HG03045 (cell line): Measurements from ENCODE around the gene ARPC2.
A peak's percentile ranks its signal among the peaks of the same experiment; 100 is the strongest.
"Not testable (repeated sequence)": the region's sequence is repeated elsewhere in the genome, so short reads cannot be mapped to it uniquely, and the experiment has no call there.

Source experiments
- ATAC-seq: cut with Tn5 transposase; IDR thresholded peaks from one replicate; pipeline ENCODE4 v1.9.1; 2021; ENCODE audit warnings: mild to moderate bottlenecking, moderate library complexity; ENCODE audit not compliant: unreplicated experiment

Gene ARPC2

DNA sequence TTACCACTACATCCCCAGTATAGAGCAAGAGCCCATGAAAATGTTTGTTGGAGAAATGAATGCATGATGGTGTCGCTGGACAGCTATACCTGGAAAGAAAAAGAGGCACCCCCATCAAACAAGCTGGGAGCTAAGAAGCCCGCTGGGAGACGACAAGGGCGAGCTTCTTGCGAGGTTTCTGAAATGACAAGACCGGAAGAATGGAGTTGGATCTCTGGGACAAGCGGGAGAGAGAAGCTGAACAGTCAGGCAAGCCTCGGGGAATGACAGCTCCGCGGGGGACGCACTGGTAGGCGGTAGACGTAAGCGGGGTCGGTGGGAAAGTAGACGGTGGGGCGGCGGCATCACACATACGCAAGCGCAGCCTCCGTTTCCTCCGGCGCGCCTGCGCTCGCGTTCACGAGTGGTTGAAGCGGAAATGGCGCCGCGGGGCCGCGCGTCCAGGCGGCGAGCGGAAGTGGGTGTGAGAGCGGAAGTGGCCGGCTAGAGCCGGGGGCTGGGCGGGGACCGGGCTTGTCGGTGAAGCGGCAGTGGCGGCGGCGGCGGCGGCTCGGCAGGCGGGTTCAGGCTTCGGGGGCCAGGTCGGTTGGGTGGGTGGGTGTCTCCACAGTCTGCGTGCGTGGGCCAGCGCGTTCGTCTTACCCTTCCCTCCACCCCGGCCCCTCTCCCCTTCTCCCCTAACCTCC is at the start of gene ARPC2:
Gene ARPC2, plus strand, starts transcription at position 516 of the 686 bp plus-strand sequence. CDS start 282 bp downstream, outside the sequence.
- peak; percentile 67 for ATAC-seq

DNA sequence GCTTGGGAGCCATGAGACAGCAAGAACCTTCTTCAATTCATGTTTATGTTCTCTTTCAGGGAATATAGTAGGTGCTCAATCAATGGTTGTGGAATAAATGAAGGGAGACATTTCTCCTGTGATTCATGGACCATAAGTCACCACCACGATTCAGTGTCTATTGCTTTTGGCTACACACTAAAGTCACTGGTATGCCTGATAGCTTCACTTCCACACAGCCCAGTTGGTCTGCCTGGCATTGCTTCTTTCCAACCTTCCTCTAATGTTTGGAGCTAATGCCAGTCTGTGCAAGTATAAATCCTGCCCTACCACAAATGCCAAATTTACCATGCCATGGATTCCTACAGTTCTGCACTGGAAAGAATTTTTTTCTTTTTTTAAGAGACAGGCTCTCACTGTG is 49.0 kb upstream of the ARPC2 start:
- no peak for ATAC-seq

DNA sequence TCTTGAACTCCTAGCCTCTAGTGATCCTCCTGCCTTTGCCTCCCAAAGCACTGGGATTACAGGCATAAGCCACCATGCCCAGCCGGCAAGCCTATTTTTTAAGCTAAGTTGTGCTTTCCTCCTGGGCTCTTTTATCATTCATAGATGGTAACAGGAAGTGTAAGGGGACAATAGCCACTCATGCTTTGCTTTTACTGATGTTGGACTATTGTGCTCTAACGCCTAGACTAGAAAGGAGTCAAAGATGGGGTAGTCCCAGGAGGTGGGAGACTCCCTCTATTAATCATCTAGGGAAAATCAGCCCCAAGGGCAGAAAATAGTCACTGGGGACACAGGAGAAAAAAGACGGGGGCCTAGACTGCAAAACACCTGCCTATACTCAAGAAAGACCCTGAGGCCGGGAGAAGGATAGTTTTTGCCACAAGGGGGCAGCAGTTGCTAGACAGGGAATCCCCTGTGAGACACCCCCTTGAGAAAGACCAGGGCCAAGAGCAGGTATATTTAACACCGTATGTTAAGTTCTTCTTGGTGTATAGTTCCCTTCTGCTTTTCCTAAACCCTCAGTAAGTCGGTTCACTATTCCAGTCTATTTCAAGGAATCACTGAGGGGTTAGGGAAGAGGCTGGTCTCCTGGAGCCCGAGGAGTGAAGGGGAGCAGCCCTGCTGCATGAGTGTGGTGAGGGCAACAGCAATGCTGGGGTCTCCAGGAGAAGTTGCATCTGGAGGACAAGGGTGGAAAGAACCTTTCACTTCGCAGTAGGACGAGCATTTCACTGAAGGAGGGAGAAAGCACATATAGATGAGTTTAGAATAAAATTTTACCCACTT is 48.1 kb upstream of the ARPC2 start:
- ATAC-seq, result no peak

DNA sequence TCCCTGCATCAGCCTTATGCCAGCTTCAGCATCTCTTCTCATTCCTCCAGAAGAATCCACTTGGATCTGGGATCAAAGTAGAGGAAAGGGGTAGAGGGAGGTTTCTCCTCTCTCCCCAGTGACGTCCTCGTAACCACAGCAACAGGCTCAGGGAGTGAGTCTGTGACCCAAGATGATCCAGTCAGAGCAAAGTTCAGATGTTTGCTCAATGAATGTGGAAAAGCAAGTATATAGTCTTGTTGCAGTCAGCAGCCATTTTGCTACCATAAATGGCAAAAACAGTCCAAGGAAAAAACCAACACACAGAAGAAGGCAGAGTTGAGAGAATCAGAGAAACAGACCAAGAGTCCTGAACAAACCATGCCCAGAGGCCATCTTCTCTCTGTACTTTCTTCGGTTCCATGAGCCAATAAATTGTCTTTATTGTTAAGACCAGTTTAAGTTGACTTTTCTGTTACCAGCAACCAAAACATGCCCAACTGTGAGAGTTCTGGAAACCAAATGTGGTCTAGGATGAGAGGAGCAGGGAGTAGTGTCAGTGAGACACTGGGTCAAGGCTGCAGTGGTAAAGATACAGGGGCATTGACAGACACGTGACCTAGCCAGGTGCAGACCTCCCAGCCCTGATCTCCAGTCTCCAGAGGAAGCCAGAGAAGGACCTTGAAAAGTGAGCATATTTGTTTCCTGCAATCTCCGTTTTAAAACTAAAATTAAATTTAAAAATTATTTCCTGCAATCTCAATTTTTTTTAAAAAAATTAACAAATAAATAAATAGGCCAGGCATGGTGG is 47.0 kb upstream of the ARPC2 start:
- ATAC-seq, result no peak

DNA sequence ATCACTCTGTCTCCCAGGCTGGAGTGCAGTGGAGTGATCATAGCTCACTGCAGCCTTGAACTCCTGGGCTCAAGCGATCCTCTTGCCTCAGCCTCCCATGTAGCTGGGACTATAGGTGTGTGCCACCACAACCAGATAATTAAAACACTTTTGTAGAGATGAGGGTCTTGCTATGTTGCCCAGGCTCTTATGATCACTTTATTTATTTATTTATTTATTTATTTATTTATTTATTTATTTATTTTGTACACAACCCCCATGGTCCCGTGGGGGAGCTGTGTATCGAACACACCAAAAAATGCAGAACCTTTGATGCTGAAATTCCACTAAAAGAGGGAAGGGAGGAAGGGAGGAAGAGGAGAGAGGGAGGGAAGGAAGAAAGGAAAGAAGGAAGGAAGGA is 45.2 kb upstream of the ARPC2 start:
- ATAC-seq, result not testable (repeated sequence)

DNA sequence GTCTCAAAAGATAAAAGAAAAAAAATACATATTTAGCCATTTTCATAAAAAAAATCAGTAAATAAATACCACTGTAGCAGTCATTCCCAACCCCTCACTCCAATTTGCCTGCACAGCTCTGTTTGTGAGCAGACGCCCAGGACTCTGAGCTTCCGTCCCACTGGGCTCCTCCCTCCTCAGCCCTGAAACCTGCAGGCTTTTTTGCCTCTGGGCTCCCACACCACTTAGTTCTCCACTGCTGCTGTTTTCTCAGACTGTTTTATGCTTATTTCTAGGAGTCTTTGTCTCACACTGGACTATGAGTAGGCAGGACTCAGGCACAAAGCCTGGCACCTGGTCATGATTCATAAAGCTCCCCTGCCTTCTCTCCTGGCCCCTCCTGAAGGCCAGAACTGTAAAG is 44.1 kb upstream of the ARPC2 start:
- ATAC-seq, result no peak

DNA sequence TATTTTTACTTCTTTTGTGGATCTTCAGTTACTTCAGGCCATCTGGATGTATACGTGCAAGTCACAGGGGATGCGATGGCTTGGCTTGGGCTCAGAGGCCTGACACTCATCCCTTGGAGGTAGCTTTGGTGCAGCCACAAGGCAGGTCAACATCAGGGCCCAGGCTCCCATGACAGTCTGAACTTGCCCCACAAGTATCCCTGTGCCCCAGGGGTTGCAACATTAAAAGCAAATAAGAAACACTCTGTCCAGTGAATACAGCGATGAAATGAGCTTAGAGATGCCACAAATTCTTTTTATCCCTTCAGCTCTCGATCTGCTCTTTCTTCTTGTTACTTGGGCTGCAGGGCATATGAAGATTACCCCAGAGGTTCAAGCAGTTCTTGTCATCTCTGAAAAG is 37.2 kb upstream of the ARPC2 start:
- no peak for ATAC-seq

DNA sequence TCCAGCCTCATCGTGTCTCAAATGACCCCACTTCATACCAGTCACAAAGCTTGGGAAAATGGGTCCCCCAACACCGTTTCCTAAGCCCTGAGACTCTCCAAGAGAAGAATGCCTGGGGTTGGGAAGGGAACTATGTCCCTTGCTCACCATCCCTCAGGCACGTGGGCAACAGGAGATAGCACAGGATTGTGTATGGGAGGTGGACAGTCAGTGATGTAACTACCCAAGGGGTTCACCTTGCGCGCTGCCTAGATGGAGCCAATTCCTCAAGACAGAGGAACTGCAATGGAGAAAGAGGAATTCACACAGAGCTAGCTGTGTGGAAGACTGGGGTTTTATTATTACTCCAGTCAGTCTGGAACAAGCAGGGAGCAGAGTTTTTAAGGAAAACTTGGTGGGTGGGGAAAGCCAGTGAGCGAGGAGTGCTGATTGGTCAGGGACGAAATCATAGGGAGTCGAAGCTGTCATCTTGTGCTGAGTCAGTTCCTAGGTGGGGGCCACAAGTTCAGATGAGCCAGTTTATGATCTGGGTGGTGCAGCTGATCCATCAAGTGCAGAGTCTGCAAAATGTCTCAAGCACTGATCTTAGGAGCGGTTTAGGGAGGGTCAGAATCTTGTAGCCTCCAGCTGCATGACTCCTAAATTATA is 36.4 kb upstream of the ARPC2 start:
- ATAC-seq, result no peak

DNA sequence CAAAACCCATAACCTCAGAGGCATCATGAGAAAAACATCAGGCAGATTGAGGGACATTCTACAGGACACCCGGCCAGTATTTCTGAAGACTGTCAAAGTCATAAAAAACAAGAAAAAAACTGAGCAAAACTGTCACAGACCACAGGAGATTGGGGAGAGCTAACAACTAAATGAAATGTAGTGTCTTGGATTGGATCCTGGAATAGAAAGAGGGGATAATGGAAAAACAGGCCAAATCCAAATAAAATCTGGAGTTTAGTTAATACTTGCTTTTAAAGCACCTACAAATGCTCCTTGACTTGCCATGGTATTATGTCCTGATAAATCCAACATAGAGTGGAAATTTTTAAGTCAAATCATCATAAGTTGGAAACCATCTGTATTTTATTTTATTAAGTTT is 32.7 kb upstream of the ARPC2 start:
- ATAC-seq, result no peak

DNA sequence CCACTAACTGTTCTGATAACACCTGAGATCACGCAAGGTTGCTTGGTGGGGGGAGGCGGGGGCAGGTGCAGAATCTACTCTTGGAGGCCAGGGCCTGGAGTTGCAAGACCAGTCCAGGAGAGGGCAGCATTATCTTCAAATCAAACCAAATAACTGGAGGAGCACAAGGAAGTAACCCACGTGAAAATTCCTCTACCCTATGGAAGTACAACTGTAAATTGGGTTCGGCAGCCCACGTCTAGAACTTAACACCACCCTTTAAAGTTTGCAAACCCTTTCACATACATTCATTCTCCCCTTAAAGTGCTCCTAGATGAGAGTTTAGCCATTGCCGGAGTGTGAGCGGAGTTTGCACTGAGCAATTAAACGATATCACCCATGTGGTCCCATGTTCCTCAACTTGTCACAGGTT is 30.6 kb upstream of the ARPC2 start:
- ATAC-seq, result no peak

DNA sequence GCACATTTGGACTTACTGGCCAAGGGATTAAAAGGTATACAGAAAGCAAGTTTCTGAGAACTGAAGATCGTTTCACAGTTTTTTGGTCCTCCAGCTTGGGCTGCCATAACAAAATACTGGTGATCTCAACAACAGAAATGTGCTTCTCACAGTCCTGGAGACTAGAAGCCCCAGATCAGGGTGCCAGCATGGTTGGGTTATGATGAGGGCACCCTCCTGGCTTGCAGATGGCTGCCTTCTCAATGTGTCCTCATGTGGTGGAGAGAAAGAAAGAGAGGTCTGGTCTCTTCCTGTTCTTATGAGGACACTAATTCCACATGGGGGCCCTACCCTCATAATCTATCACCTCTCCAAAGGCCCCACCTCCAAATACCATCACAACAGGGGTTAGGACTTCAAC is 30.1 kb upstream of the ARPC2 start:
- ATAC-seq, result no peak

DNA sequence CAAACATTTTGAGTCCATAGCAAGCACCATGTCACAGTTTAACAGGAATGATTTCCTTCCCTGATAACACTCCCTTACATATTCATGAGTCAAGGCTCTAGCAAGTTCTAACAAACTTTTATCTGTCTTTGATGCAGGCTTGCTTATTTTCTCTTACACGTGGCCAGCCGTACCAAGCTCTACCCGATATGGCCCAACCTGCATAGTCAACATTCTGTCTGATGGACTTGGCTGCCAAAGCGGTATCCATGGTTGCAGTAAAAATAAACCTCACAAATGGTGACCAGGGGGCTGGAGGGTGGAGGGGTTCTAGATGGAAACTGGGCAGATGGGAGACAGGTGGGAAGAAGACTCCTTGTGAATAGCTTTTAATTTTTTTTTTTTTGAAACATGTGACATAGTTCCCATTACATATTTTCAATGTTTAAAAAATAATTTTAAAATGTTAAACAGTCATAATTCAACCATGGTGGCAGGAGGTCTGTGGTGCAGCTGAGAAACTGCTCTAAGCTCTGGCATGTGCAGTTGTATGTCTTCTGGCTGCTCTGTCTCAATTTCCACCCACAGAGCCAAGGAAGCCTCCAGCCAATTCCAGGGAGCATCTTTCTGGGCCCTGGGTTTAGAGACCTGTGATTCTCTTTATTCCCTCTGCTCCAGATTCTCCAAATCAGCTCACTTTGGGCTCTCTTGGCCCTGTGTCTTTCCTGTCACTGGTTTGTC is 29.5 kb upstream of the ARPC2 start:
- ATAC-seq, result no peak

DNA sequence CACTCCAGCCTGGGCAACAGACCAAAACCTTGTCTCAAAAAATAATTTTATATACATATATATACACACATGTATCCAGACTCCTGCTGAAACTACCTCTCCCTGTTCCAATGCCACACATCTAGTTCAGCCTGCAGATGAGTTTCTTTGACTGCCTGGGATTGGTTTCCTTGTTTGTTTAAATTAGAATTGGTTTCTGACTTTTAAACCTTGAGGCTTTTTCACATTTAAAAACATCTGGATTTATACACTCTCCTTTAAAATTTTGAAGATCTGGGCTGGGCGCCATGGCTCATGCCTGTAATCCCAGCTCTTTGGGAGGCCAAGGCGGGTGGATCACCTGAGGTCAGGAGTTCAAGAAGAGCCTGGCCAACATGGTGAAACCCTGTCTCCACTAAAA is 28.5 kb upstream of the ARPC2 start:
- no peak for ATAC-seq

DNA sequence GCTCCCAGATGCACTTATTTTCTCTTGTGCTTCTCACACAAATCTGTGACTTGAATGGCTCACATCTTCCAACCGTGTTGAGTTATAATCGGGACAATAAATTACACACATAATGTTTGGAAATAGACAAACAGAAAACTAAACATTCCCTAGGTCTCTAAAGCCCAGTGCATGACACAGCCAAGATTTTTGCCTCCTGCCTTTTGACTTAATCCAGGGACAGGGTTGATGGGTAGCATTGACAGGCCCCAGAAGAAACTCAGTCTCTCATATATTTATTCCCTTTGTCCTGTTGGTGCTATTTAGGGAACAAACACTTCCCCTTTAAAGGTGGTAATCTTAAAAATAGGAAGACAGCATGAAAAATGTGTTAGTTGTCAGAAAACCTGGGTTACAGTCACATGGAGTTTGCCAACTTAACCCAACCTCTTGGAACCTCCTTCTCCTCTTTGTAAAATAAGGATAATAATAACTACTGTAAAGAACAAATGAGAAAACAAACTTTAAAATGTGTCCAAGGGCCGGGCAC is 24.0 kb upstream of the ARPC2 start:
- no peak for ATAC-seq

DNA sequence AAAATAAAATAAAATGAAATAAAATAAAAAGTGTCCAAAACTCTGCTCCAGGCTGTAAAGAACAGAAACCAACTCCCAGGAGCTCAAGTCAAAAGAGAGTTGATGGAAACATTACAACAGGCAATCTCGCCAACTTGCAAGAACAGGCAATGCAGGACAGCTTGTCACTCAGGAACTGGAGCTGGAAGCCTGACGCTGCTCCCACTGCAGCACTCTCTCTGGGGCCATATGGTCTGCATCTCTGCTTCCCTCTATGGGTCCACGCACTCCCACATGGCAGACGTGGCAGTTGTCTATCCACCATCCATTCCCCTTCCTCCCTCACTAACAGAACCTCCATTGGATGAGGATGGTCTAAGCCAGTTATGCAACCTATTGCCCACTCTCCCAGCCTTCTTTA is 23.3 kb upstream of the ARPC2 start:
- no peak for ATAC-seq

DNA sequence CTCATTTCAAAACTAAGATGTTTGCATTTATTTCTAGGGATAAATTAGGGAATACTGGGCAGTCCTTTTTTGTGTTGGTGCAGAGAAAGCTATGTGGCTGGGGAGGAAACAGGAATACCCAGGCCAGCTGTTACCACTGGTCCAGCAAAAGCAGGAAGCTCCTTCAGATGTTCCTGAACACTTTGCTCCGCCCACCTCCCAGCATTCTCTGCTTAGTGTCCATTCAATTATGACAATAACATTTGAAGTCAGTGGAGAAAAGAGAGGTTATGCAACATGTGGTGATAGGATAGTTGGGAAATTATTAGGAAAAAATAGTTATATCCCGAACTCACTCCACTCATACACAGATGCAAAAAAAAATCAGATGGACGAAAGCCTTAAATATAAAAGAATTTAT is 22.1 kb upstream of the ARPC2 start:
- no peak for ATAC-seq

DNA sequence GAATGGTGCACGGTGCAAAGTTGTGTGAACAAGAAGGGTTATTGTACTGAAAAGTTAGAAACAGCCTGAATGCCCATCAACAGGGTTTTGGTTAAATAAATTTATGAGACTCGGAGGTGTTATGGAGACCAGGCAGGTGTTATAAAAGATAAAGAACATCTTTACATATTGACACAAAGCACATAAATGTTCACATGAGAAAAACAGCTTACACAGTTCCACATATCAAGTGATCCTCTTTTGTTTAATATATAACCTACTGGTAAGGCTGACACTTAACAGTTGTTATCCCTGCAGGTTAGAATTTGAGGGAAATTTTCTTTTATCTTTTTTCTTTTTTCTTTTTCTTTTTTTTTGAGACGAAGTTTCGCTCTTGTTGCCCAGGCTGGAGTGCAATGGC is 20.0 kb upstream of the ARPC2 start:
- ATAC-seq, result no peak

DNA sequence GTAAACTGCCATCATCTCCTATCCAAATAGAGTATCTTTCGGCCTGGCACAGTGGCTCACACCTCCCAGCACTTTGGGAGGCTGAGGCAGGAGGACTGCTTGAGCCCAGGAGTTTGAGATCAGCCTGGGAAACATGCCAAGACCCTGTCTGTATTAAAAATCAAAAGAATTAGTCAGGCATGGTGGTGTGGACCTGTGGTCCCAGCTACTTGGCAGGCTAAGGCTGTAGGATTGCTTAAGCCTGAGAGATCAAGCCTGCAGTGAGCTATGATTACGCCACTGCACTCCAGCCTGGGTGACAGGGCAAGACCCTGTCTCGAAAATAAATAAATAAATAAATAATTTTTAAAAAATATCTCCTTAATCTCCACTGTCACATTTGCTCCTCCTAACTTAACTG is 14.7 kb upstream of the ARPC2 start:
- no peak for ATAC-seq

DNA sequence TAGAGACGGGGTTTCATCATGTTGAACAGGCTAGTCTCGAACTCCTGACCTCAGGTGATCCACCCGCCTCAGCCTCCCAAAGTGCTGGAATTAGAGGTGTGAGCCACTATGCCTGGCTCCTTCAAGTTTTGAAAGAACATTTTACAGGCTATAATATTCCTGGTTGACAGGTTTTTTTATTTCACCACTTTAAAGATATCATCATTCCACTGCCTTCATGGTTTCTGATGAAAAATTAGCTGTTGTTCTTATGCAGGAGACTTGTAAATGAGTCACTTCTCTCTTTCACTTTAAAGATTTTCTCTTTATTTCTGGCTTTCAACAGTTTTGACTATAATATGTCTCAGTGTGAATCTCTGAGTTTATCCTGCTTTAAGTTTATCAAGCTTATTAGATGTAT is 7.9 kb upstream of the ARPC2 start:
- no peak for ATAC-seq

DNA sequence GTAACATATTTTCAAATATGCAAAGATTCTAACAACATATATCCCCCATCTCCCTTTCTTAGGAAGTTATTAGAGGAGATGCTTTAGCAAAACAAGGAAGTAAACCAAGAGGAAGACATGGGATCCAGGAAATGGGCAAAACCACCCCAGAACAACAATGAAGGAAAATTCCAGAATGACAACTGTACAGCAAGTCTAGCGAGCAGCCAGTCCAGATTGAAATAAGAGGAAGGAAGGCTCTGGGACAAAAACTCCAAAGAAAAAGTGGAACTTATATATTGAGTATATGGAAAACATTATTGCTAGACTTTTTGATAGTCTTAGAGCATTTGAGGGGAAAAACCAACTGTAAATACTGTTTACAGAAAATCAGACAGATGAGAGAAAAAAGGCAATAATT is 2.9 kb upstream of the ARPC2 start:
- no peak for ATAC-seq
